Measurements from ENCODE around the gene PTPRO.

The PTPRO gene

DNA sequence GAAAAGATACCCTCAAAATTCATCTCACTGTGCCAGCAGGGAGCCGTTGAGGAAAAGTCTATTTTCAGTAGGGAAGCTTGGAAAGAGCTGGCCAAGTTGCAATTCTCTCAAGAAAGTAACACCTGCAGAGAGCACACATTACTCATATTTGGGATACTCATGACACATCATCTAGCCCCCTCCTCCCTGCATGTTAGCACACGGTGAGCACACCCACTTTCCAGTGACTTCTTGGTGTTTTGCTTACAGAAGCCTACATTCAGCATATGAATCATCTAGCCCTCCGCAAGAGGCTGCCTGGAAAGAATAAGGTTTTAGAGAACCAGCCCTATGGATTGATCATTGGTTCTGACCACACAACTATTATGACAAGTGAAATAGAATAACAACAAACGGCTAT is 124.5 kb downstream of the PTPRO start:
- no peak for DNase-seq (ENCODE audit: low spot score)

DNA sequence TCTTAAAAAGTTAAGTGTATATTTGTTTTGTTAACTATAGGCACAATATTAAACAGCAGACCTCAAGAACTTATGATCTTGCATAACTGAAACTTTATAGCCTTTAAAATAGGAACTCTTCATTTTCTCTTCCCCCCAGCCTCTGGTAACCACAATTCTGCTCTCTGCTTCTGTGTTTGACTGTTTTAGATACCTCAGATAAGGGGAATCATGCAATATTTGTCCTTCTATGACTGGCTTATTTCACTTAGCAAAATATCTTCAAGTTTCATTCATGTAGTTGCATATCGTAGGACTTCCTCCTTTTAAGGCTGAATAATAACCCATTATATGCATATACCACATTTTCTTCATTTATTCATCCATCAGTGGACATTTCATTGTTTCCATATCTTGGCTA is 131.3 kb downstream of the PTPRO start:
- DNase-seq (ENCODE audit: low spot score): no peak

DNA sequence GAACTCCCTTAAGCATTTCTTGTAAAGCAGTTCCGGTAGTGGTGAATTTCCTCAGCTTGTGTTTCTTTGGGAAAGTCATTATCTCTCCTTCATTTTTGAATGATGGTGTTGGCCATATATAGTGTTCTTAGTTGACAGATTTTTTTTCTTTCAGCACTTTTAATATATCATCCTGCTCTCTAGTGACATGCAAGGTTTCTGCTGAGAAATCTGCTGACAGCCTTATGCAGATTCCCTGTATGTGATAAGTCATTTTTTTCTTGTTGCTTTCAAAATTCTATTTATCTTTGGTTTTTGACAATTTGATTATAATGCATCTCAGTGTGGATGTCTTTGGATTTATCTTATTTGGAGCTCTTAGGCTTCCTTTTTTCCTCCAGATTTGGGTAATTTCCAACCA is 135.7 kb downstream of the PTPRO start:
- DNase-seq (ENCODE audit: low spot score): no peak

DNA sequence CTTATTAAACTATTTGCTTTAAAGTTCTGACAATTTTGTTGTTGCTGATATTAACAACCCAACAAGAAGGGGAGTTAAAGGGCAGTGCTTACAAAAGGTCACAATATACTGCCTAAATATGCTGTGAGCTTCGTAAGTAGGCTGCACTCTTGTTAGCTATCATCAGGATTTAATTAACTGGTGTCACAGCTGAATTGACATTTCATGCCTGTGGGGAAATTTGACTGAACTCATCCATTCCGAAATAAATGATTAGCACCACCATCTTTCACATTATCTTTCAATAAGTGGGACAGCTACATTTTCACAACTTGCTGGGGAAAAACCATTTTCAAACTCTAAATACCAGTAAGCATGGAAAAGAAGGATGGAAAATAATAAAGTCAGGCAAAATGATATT is 146.6 kb downstream of the PTPRO start:
- no peak for DNase-seq (ENCODE audit: low spot score)

DNA sequence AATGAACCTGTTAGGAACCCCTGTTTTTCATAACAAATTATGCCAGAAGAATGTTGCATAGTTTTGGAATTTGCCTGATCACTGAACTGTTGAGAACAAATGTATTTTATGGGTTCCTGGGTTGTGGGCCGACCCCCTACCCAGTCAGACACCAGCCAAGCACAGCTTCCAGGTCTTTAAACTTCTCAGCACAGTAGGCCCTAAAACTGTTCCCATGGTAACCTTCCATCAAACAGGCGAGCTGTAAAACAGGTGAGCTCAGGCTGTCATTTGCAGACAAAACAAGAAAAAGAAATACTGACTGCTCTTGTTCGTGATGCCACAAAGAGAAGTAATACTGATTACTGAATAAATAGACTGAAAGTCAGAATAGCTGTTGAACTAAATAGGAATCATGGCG is 147.0 kb downstream of the PTPRO start:
- no peak for DNase-seq (ENCODE audit: low spot score)

DNA sequence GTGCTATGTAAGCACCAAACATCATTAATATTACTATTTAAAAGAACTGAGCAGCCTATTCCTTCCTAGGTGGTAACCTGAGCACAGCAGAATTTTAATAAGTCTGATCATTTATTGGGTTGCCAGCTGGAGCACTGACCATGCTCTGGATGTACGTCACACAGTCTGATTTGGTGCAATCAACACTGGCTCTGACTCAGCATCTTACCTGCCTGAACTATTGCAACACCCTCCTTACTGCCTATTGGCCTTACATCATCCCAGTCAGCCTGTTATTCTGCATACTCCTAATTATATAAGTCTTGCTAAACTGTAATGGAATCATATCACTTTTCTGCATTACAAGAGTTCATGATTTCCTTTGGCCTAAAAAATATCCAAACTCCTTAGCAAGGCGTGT is 149.7 kb downstream of the PTPRO start:
- DNase-seq (ENCODE audit: low spot score): no peak

DNA sequence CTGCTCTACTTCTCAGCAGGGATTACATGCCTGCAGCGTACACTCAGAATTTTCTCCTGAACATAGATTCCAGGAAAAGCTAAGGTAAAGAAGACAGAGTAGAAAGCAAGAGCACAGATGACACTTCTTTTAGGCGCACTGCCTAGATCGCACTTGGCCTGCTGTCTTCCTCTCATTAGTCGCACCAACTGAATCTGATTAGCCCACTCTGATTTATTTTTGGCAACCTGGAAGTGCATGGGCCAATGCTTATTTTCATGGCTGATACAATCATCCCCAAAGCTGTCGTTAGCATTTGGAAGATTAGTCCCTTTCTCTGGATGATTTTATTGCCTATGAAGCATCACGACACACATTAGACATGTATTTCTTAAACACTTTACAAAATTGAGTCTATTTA is 152.5 kb downstream of the PTPRO start:
- peak; percentile 10 for DNase-seq (ENCODE audit: low spot score)

DNA sequence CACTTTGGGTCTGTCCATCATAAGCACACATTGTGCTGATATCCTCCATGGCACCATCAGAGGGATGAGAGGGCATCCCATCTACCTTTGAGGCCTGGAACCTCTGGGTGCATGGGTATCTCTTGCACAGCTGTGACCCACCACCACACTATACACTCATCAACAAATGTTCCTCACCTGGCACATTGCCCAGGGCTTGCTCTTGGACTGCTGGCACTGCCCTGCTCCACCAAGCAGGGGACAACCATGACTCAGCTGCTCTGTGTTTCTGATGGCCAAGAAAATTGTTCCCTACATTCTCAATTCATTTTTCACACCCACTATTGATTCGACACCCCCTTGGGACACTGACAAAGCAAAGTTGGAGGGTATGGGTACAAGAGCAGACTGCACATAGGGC is 155.5 kb downstream of the PTPRO start:
- no peak for DNase-seq (ENCODE audit: low spot score)

DNA sequence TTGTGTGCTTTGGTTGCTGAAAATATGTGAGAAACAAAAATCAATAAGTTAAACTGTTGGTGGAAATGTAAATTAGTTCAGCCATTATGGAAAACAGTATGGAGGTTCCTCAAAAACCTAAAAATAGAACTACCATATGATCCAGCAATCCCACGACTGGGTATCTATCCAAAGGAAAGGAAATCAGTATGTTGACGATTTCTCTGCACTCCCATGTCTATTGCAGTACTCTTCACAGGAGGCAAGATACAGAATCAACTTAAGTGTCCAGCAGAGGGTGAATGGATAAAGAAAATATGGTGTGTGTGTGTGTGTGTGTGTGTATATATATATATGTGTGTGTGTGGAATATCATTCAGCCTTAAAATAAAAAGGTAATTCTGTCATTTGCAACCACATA is 159.5 kb downstream of the PTPRO start:
- no peak for DNase-seq (ENCODE audit: low spot score)

DNA sequence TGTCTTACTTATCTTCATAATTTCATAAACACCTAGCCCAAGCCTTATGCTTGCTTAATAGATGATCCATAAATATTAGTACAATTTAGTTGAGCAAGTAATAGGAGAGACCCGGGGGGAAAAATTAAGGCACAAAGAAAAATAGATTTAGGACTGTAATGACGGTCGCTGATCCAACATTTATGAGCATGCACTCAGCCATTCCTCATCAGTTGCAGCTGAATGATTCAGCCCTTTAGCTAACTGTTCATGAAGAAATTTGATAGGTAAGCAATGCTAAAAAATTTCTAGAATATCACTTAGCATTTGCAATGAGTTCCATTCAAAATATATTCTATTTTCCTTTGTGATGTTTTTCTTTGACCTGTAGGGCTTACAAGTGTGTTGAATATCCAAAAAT is 163.2 kb downstream of the PTPRO start:
- no peak for DNase-seq (ENCODE audit: low spot score)

DNA sequence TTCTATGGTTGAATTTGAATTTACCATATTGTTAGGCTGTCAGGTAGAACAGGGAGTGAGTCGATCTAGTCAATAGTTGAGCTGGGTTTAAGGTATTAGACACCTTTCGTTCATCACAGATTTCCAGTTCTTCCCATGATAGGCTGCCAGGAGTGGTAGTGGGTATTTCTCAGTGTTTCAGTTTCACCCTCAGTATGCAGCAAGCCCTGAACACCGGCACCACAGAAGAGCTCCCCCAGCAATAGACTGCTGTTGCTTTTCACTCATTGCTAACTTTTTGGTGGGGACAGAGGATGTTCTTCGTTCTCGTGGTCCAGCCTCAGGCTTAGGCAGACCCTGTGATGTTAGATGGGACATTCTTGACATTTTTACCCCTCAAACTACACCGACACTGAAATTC is 164.6 kb downstream of the PTPRO start:
- no peak for DNase-seq (ENCODE audit: low spot score)

DNA sequence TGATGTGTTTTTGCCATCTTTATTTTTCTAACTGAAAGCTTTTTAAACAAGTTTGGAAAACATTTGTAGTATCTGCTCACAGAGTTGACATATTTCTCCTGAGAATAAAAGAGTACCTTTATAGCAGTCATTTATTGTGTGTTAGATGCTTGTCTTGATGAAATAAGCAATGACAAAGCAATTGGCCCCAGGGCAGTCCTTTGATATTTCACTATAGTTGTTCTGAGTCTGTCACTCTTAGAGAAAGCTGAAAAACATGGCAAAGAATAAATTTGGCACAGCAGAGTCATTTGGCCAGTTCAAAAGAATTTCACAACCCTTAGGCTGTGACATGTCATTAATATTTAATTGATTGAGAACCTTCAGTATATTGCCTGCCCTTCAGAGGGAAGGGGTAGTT is 166.2 kb downstream of the PTPRO start:
- DNase-seq (ENCODE audit: low spot score): no peak

DNA sequence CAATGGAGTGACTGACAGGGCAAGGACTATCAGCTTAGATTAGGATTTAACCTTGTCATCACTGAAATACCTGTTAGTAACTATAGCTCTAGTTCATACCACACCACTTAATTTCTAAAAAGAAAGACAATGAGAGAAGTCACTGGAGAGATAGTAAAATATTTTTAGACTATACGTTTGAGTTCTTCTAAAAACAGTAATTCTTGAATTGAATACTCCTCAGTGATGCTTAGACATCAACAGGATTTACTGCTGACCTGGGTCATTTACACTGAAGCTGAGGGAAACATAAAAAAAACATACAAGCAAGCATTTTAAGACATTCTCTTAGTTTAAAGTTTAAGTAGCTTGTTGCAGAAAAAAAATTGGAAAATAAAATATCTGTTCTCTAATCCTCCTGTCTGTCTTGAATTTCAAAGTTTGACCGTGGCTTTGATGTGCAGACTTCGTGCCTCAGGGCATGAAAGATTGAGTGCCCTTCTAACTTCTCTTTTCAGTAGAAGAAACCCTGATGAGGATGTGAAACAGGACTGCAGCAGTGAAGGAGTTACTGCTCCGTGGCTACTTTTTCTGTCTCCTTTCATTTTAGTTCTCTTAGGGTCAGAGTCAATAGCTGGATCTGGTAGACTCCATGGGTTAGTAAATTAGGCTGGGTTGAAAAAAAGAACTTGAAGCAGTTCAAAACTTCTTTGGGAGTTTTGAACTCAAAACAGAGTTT is 172.2 kb downstream of the PTPRO start:
- DNase-seq (ENCODE audit: low spot score): no peak

DNA sequence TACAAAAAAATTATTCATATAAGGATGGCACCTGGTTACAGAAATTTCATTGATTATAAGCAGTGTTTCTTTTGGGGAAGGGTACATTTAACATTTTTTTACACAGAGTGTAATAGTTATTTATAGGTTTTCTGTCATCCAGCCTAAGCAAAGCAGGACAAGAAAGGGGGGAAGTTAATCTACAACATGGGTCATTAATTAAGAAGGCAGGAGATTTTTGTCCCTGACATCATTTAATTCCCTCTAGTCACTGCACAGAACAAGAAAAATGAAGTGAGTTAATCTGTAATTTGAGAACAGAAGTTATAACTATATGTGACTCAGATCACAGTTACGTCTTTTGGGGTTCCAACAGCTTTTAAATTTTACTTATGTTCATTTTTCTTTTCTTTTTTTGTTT is 173.4 kb downstream of the PTPRO start:
- no peak for DNase-seq (ENCODE audit: low spot score)

DNA sequence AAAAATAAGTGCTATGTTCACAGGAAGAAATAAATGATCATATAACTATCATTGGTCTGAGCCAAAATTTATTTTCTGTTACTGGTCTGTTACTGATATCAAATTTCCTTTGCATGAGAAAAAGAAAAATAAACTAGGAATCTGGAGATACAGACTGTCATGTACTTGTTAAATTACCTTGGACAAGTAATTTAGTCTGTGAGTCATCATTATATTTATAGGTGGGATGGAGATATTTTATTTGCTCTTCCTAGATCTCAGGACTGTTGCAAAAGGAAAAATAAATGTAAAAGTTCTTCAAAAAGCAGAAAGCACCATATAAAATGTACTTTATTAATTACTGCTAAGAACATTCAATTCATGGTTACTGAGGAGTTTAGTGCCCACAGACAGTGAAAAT is 174.4 kb downstream of the PTPRO start:
- DNase-seq (ENCODE audit: low spot score): no peak

DNA sequence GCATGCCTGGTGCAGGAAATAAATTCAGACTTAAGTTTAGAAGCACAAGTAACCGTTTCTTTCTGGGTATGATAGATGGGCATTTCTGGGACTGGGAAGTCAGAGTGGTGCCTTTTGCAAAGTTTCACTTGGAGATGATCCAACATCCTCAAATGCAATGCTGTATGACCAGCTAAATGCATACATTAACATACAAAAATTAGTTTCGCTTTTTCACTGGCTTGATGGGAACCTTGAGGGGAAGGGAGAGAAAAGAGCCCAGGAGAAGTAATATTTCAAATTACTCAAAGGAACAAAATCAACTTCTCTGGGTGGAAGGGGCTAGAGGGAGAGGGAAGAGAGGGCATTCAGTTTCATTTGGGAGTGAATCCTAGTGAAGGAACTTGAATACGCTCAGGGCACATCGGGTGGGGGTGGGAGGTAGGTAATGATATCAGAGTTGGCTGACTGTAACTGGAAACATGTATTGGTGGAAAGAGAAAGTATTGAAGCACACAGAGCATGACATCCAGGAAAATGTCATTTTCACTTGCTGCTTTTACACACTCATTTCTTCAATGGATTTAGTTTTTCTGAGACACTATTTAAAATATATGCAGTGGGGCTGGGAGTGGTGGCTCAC is 175.5 kb downstream of the PTPRO start:
- DNase-seq (ENCODE audit: low spot score): no peak

DNA sequence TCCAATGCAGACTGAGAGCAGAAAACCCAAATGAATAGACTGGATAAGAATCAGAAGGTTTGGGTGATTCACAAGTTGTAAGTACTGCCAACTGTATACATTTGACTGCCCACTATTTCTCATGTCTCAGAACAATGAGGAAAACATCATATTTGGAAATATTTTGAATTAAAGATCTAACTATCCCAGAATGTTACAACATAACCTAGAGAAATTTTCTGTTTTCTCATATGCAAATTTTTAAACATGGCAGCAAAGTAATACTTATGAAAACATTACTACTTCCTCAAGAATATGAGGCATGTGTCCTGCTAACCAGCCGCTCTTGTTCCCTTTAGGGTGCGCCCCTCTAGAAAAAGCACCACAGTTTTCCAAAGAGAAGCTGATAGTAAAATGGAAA is 179.9 kb downstream of the PTPRO start:
- no peak for DNase-seq (ENCODE audit: low spot score)

DNA sequence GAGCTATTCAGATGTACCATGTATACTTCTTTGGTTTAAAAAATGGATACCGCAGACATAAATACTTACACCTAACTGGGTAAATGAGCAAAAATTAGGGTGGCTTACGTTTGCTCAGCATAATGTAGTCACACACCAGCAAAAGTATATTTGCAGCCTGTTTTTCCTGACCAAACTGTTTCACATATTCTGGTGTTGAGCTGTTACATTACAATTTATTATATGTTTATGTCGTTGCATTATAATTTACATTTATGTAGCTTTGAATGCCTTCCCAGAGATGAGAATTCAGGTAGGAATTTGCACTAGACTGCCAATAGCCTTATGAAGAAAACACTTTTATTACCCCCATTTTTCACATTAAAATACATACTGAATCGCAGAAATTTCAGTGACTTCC is 183.3 kb downstream of the PTPRO start:
- no peak for DNase-seq (ENCODE audit: low spot score)

DNA sequence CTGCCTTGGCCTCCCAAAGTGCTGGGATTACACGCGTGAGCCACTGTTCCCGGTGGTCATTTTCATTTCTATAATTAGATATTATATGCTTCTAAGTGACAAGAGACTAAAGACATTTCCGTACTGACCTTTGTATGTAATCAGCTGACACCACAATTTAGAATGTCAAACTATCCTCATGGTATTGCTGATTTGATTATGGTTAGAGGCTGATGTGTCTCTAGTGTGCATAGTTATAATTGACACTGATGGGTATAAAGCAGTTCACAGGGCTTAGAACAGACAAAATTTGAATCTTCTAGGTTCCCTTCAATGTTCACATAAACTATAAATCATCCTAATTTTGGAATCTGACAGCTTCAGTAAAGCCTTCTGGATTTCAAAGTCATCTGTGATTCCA is 192.7 kb downstream of the PTPRO start:
- DNase-seq (ENCODE audit: low spot score): no peak

DNA sequence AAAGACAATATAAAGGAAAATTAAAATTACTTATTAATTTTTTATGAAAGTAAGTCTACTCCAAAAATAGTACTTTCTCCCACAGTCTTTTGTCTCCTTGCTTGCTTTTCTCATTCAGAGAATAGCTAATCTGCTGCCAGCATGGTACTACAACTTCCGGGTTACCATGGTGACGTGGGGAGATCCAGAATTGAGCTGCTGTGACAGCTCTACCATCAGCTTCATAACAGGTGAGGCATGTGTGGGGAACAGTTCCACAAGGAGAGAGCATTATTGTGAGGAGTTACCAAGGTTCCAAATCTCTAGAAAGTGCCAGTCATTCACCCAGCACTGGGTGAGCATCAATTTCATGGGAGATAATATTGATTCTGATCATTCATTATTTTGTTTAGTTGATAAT is 197.8 kb downstream of the PTPRO start:
- no peak for DNase-seq (ENCODE audit: low spot score)

DNA sequence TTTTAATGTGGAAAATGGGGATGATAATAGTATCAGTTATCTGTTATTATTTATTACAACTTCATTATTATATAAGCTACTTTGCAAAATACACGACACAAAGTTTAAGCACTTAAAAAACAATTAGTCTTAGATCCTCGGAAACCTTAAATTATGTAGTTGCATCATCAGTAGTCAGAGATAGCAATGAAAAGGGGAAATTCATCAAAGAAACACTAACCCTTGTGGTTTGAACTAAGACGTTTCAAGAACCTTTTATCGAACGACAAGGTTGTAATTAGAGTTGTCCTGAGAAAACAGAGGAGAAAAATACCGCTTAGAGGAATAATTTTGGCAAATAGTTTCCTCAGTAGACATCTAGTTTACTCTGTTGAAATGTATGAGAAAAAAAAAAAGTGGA is 198.5 kb downstream of the PTPRO start:
- no peak for DNase-seq (ENCODE audit: low spot score)

DNA sequence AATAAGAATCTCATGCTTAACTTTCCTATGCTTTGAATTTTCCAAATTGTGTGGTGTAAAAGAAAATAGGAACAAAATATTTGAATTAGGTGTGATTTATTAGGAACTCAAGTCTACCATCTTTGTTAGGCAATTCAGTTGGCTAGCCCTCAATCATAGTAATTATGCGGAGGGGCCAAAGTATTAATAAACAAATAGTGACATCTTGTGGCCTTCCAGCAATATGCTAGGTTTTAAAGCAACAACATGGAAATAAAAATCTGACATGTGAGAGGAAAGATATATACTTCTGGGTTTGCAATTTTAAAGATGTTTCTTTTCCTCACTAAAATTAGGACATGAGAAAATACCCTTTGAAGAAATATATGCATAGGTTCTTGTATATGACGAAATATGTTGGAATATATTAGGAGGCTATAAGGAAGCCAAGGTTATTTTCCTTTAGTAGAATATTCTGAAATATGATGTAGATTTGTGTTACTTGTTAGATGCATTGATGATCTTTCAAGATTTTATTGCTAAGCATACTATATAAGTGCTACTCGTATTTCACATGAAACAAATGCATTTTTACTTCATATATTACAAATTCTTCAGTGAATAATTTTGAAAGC is 200.4 kb downstream of the PTPRO start:
- DNase-seq (ENCODE audit: low spot score): peak; percentile 75

DNA sequence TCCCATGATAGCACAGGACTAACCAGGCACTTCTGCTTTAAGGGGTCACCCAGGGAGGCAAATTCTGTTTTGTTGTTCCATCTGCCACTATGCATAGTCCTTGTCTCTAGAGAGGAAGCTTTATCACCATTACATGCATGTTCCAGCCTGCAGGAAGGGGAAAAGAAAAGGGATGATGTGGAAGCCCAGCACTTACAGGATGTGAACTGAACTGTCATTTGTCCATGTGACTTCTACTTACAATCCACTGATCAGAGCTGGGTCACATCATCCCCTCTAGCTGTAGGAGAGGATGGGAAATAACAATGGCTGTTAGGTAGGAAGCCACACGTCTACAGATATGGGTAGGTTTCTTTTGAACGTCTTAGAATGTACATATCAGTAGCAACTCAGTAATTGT is 203.1 kb downstream of the PTPRO start:
- DNase-seq (ENCODE audit: low spot score): no peak

DNA sequence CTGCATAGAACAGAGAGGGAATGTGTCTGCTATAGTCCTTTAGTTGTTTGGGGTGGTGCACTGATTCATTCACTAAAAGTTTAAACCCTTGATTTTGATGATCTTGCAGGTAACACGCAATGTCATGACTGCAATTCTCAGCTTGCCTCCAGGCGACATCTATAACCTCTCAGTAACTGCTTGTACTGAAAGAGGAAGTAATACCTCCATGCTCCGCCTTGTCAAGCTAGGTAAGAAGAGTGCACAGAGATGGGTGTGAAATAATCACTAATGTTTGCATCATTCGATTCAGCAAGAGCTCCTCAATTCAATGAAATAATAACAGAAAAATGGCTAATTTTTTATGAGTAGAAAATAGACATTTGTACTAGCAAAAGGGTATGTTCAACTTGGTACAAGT is 203.7 kb downstream of the PTPRO start:
- DNase-seq (ENCODE audit: low spot score): no peak

Data from pons (tissue), 1 donor.